Fibroblast of pulmonary artery (primary cell): ENCODE data around the gene MANSC1.

Source experiments
- DNase-seq: peaks from one replicate; pipeline ENCODE4 v3.0.0-alpha.2; 2010; ENCODE audit warnings: low read depth
- H3K4me3 ChIP-seq: replicated peaks from 2 replicates; pipeline ENCODE4 v1.5.1; 2011; ENCODE audit warnings: low read depth, mild to moderate bottlenecking, control low read depth, low read length, moderate library complexity
- TF ChIP-seq, protein P1 (sequence below): IDR thresholded peaks from 2 replicates; pipeline ENCODE4 v1.5.1; 2011; ENCODE audit warnings: mild to moderate bottlenecking, control low read depth, low read length, inconsistent platforms; ENCODE audit errors: missing control alignments

MANSC1 gene

DNA sequence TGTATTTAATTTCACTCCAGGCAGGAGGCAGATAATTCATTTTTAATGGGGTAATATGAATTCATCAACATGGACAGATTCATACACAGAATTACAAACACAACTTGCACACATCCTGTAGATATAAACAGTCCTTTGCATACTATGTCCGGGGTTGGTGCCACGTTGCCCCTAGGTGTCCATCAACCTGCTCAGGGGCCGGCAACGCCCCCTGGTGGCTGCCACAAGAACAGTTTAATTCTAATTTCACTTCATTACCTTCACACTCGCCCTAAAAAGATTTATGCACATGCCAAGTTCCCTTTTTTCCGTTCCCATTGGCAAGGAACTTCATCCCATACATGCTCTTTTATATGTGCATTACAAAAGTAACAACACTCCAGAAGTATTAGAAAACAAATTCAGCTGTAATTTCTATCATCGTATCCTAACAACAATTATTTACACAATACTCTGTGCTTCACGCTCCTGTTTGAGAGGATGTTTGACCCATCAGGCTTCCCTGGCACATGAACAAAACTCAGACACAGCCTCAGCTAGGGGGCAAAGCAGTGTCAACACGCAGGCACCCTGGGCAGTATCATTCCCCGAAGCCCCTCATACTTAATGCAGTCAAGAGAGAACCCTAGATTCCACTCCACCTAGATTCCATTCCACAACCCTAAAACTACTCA is 15.5 kb downstream of the MANSC1 start:
- DNase-seq: peak; percentile 58
- no peak overlapping the region for H3K4me3 ChIP-seq
- TF ChIP-seq, protein P1, sequence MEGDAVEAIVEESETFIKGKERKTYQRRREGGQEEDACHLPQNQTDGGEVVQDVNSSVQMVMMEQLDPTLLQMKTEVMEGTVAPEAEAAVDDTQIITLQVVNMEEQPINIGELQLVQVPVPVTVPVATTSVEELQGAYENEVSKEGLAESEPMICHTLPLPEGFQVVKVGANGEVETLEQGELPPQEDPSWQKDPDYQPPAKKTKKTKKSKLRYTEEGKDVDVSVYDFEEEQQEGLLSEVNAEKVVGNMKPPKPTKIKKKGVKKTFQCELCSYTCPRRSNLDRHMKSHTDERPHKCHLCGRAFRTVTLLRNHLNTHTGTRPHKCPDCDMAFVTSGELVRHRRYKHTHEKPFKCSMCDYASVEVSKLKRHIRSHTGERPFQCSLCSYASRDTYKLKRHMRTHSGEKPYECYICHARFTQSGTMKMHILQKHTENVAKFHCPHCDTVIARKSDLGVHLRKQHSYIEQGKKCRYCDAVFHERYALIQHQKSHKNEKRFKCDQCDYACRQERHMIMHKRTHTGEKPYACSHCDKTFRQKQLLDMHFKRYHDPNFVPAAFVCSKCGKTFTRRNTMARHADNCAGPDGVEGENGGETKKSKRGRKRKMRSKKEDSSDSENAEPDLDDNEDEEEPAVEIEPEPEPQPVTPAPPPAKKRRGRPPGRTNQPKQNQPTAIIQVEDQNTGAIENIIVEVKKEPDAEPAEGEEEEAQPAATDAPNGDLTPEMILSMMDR: peak; percentile 79

DNA sequence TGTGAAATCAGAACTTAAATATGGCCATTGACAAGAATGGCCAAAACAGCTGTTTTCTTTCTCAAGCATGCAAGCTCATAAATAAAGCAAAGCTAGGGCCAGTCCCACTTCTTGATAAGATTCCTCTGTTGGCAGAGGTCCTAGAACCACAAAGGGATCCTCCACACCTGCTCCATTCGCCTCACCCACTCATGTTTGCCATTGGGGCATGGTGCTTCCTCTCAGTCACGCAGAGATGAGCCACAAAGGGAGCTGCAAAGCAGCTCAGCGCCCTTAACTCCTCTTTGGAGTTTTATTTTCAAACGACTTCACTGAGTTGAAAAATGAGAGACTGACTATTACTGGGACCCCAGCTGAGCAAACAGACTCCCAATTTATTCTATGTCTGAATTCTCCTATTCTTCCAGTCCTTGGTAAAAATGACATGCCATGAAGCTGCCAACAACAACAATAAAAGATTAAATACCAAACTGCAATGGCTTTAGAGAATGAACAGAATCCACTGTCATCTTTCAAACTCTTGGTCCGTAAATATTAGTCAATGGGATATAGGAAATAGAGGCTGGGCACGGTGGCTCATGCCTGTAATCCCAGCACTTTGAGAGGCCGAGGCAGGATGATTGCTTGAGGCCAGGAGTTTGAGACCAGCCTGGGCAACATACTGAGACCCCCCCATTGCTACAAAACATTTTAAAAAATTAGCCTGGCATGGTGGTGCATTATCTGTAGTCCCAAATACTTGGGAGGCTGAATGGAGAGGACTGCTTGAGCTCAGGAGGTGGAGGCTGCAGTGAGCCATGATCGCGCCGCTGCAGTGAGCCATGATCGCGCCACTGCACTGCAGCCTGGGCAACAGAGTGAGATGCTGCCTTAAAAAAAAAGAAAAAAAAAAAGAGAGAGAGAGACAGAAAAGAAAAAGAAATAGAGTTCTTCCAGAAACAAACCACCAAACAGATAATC is 16.4 kb downstream of the MANSC1 start:
- TF ChIP-seq, protein P1: no peak
- DNase-seq: peak; percentile 85
- H3K4me3 ChIP-seq: no peak overlapping the region

DNA sequence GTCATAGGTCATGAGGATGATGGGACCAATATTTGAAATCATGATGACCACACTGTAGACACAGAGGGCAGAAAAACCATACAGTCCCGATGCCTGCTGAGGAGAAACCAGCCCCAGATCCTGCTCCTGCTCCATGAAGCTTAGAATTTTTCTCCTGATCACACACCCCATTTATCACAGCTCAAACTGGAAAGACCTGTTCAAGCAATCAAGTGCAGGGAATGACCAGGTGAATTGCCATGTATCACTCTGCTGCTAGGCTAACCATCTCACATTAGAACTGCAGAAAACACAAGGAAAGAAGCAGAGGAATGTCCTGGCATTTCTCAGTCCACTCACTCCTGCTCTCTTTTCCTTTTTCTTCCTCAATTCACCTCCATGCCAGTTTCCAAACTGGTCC is 18.1 kb downstream of the MANSC1 start:
- no peak overlapping the region for H3K4me3 ChIP-seq
- TF ChIP-seq, protein P1: no peak
- DNase-seq: no peak

DNA sequence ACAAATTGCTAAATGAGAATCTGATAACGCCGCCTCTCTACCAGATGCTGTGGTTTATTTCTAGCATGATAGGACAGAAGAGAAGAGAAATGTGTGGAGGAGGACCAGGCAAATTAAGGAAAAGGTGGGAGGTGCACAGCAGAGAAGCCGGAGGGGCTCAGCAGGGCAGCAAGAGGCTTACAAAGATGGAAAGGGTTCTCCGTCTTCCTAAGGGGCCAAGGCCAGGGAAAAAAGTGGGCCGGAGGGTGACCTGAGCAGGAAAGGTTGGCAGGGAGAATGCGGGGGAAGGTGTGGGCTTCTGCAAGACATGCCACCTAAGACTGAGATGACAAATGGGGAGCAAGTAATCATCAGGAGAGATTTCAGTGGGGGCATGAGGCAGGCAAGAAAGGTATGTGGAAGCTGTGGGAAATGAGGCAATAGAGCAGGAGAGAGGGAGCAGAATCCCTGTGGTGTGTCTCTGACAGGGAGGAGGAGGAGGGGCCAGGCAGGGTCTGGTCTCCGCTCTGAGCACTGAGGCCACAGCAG is 18.7 kb downstream of the MANSC1 start:
- no peak for DNase-seq
- TF ChIP-seq, protein P1: no peak
- H3K4me3 ChIP-seq: no peak overlapping the region

DNA sequence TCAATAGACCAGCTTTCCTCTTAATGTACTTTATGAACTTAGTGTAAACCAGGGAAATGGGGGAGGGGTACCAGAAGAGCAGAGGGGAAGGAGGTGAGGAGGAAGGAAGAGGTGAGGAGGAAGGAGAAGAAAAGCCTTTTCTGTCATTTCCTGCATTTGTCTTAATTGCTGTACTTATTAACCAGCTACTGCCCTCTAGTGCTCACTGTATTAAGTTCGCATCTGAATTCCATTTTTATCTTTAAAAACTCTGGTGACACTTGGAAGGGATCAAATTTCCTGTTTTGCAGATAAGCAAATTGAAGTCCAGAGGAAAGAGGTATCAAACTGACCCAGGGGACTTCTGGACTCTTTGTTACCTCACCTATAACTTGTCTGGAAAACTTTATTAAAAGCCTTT is 22.2 kb downstream of the MANSC1 start:
- TF ChIP-seq, protein P1: peak; percentile 73
- H3K4me3 ChIP-seq: no peak overlapping the region
- DNase-seq: peak; percentile 81

DNA sequence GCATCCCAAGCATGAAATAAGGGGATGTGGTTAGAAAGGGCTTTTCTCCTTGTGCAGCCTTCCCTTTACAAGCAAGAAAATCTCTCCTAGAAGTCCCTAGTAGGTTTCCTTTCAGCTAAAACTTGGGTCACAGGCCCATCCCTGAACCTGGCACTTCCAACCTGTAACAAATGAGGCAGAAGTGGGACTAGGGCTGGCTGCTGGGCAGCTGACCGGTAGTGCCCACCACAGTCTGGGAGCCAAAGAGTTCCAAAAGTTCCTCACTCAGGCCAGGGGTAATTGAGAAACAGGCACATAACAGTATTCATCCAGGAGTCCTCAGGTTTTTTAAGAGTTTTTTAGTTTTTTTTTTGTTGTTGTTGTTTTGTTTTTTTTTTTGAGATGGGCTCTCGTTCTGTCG is 23.8 kb downstream of the MANSC1 start:
- no peak for DNase-seq

More for the DNA sequence above, 23.8 kb downstream of the MANSC1 start:
- TF ChIP-seq, protein P1: no peak
- H3K4me3 ChIP-seq: no peak overlapping the region
